ENCODE measurements around the gene CEP112.
"Not testable (repeated sequence)": the region's sequence is repeated elsewhere in the genome, so short reads cannot be mapped to it uniquely, and the experiment has no call there.

The CEP112 gene

GRCh38 chr17:65694601-65695000 lies 497.3 kb downstream of the CEP112 start:
- DNase-seq (ENCODE audit: extremely low spot score): no peak
- TF ChIP-seq FOXA1 (IDR thresholded peaks at IDR 0.05) (no peak), ZNF384 (IDR thresholded peaks at IDR 0.05) (no peak), LEF1 (IDR thresholded peaks at IDR 0.05; ENCODE audit: borderline replicate concordance) (no peak), L3MBTL2 (conservative IDR thresholded peaks at IDR 0.05) (no peak), ARNT (IDR thresholded peaks at IDR 0.05) (no peak)
- POLR2A ChIA-PET: no interaction called here
- CTCF ChIA-PET: no interaction called here

GRCh38 chr17:65690626-65691310 lies 501.2 kb downstream of the CEP112 start:
- ChIA-PET POLR2A (no interaction called here), CTCF (no interaction called here)
- TF ChIP-seq SP1 (IDR thresholded peaks at IDR 0.05): no peak
- TF ChIP-seq BHLHE40 (IDR thresholded peaks at IDR 0.05; ENCODE audit: borderline replicate concordance): no peak
- no peak for TF ChIP-seq HDGF (IDR thresholded peaks at IDR 0.05; ENCODE audit: borderline replicate concordance)
- TF ChIP-seq ZNF384 (IDR thresholded peaks at IDR 0.05): no peak
- TF ChIP-seq FOXK2 (IDR thresholded peaks at IDR 0.05): no peak
- TF ChIP-seq ELF4 (IDR thresholded peaks at IDR 0.05): no peak
- TF ChIP-seq L3MBTL2 (conservative IDR thresholded peaks at IDR 0.05): no peak
- no peak for TF ChIP-seq CTBP1 (IDR thresholded peaks at IDR 0.05; ENCODE audit: borderline replicate concordance)
- no peak for TF ChIP-seq FOXA1 (IDR thresholded peaks at IDR 0.05)
- no peak for TF ChIP-seq FOXM1 (IDR thresholded peaks at IDR 0.05; ENCODE audit: borderline replicate concordance)
- TF ChIP-seq ARNT (IDR thresholded peaks at IDR 0.05): no peak
- TF ChIP-seq NFRKB (IDR thresholded peaks at IDR 0.05): no peak
- no peak for TF ChIP-seq TARDBP (IDR thresholded peaks at IDR 0.05)
- no peak for TF ChIP-seq PKNOX1 (IDR thresholded peaks at IDR 0.05)
- TF ChIP-seq LEF1 (IDR thresholded peaks at IDR 0.05; ENCODE audit: borderline replicate concordance): no peak
- no peak for DNase-seq (ENCODE audit: extremely low spot score)

- no peak for DNase-seq (ENCODE audit: extremely low spot score)
- CTCF ChIA-PET: no interaction called here
- TF ChIP-seq CTBP1 (IDR thresholded peaks at IDR 0.05; ENCODE audit: borderline replicate concordance) (no peak), TARDBP (IDR thresholded peaks at IDR 0.05) (no peak), PKNOX1 (IDR thresholded peaks at IDR 0.05) (no peak)
- POLR2A ChIA-PET: no interaction called here
Observed at GRCh38 chr17:65688307-65688706, 503.6 kb downstream of the CEP112 start.

- ChIA-PET CTCF (no interaction called here), POLR2A (no interaction called here)
- TF ChIP-seq L3MBTL2 (conservative IDR thresholded peaks at IDR 0.05): no peak
- no peak for TF ChIP-seq FOXK2 (IDR thresholded peaks at IDR 0.05)
- TF ChIP-seq BHLHE40 (IDR thresholded peaks at IDR 0.05; ENCODE audit: borderline replicate concordance): no peak
- no peak for DNase-seq (ENCODE audit: extremely low spot score)
Observed at GRCh38 chr17:65685110-65685509, 506.8 kb downstream of the CEP112 start.

GRCh38 chr17:65684631-65685030 lies 507.3 kb downstream of the CEP112 start:
- TF ChIP-seq FOXA1 (IDR thresholded peaks at IDR 0.05) (no peak), ARNT (IDR thresholded peaks at IDR 0.05) (no peak), TARDBP (IDR thresholded peaks at IDR 0.05) (no peak), NFRKB (IDR thresholded peaks at IDR 0.05) (no peak), FOXK2 (IDR thresholded peaks at IDR 0.05) (no peak), L3MBTL2 (conservative IDR thresholded peaks at IDR 0.05) (no peak), PKNOX1 (IDR thresholded peaks at IDR 0.05) (no peak), CTBP1 (IDR thresholded peaks at IDR 0.05; ENCODE audit: borderline replicate concordance) (no peak), SUZ12 (IDR thresholded peaks at IDR 0.05) (no peak), SP1 (IDR thresholded peaks at IDR 0.05) (no peak), FOXM1 (IDR thresholded peaks at IDR 0.05; ENCODE audit: borderline replicate concordance) (no peak), ZNF384 (IDR thresholded peaks at IDR 0.05) (no peak), BHLHE40 (IDR thresholded peaks at IDR 0.05; ENCODE audit: borderline replicate concordance) (no peak), HDGF (IDR thresholded peaks at IDR 0.05; ENCODE audit: borderline replicate concordance) (no peak)
- no peak for DNase-seq (ENCODE audit: extremely low spot score)
- CTCF ChIA-PET: no interaction called here
- POLR2A ChIA-PET: no interaction called here

GRCh38 chr17:65683428-65683827 lies 508.5 kb downstream of the CEP112 start:
- no peak for DNase-seq (ENCODE audit: extremely low spot score)
- ChIA-PET POLR2A (no interaction called here), CTCF (no interaction called here)
- TF ChIP-seq ZNF384 (IDR thresholded peaks at IDR 0.05) (no peak), BHLHE40 (IDR thresholded peaks at IDR 0.05; ENCODE audit: borderline replicate concordance) (no peak), L3MBTL2 (conservative IDR thresholded peaks at IDR 0.05) (no peak), ELF4 (IDR thresholded peaks at IDR 0.05) (no peak), SP1 (IDR thresholded peaks at IDR 0.05) (no peak), FOXK2 (IDR thresholded peaks at IDR 0.05) (no peak), SUZ12 (IDR thresholded peaks at IDR 0.05) (no peak), ARNT (IDR thresholded peaks at IDR 0.05) (no peak), TARDBP (IDR thresholded peaks at IDR 0.05) (no peak)

- CTCF ChIA-PET; DNase-seq (ENCODE audit: extremely low spot score); POLR2A ChIA-PET: not testable (repeated sequence)
Observed at GRCh38 chr17:65681763-65682162, 510.2 kb downstream of the CEP112 start.

Data from HEK293T (cell line).